Stimulated activated naive CD4-positive, alpha-beta T cell treated with Interleukin-2 at 50 U/mL for 16 hours (primary cell): ENCODE results near the gene FAM149B1.
"Not testable (repeated sequence)": the region's sequence is repeated elsewhere in the genome, so short reads cannot be mapped to it uniquely, and the experiment has no call there.

Experiments
- DNase-seq: peaks from one replicate; lab custom pipeline; 2025; lab: John Stamatoyannopoulos, UW

The FAM149B1 gene

GRCh38 chr10:73233883-73234282 lies 66.0 kb downstream of the FAM149B1 start:
- no peak for DNase-seq

- no peak for DNase-seq
Observed at GRCh38 chr10:73234695-73235094, 66.8 kb downstream of the FAM149B1 start.

- no peak for DNase-seq
Observed at GRCh38 chr10:73238990-73239566, 71.2 kb downstream of the FAM149B1 start.

- DNase-seq, result no peak
Observed at GRCh38 chr10:73239908-73240307, 72.0 kb downstream of the FAM149B1 start.

- no peak for DNase-seq
Observed at GRCh38 chr10:73244866-73245477, 77.1 kb downstream of the FAM149B1 start.

- DNase-seq, result no peak
Observed at GRCh38 chr10:73246322-73246645, 78.4 kb downstream of the FAM149B1 start.

GRCh38 chr10:73246646-73247508 lies 79.0 kb downstream of the FAM149B1 start, which contains the start of gene DNAJC9:
TSS of gene DNAJC9 (minus strand) at chr10:73247255. CDS start at chr10:73247189, 66 bp downstream.
- DNase-seq, result peak; percentile 94

- no peak for DNase-seq
Observed at GRCh38 chr10:73247509-73248258, 79.8 kb downstream of the FAM149B1 start.

GRCh38 chr10:73248259-73248724 lies 80.4 kb downstream of the FAM149B1 start:
- no peak for DNase-seq

- DNase-seq, result peak; percentile 4
Observed at GRCh38 chr10:73251683-73252444, 83.9 kb downstream of the FAM149B1 start.

GRCh38 chr10:73252445-73253224 lies 84.7 kb downstream of the FAM149B1 start, which contains the start of gene MRPS16:
TSS of gene MRPS16 (minus strand) at chr10:73252644. CDS start at chr10:73252482, 162 bp downstream.
- peak; percentile 91 for DNase-seq

- no peak for DNase-seq
Observed at GRCh38 chr10:73253225-73253555, 85.3 kb downstream of the FAM149B1 start.

- not testable (repeated sequence) for DNase-seq
Observed at GRCh38 chr10:73258612-73259011, 90.7 kb downstream of the FAM149B1 start.

GRCh38 chr10:73261362-73261995 lies 93.6 kb downstream of the FAM149B1 start:
- DNase-seq, result no peak

GRCh38 chr10:73262105-73262730 lies 94.3 kb downstream of the FAM149B1 start:
- no peak for DNase-seq

GRCh38 chr10:73262880-73263555 lies 95.1 kb downstream of the FAM149B1 start:
- no peak for DNase-seq

- no peak for DNase-seq
Observed at GRCh38 chr10:73263693-73264347, 95.9 kb downstream of the FAM149B1 start.

- no peak for DNase-seq
Observed at GRCh38 chr10:73264423-73264822, 96.5 kb downstream of the FAM149B1 start.

- no peak for DNase-seq
Observed at GRCh38 chr10:73281097-73281496, 113.2 kb downstream of the FAM149B1 start.
